HG02870 (cell line): ENCODE results near the gene SH3BP5.

ENCODE experiments used
- ATAC-seq: cut with Tn5 transposase; IDR thresholded peaks from one replicate; pipeline ENCODE4 v1.9.1; 2021; ENCODE audit warnings: mild to moderate bottlenecking, moderate library complexity; ENCODE audit not compliant: unreplicated experiment

SH3BP5 gene

GRCh38 chr3:15279671-15280402, 52.5 kb downstream of the SH3BP5 start:
- no peak for ATAC-seq

GRCh38 chr3:15279205-15279604, 53.2 kb downstream of the SH3BP5 start:
- no peak for ATAC-seq

- ATAC-seq, result no peak
Observed at GRCh38 chr3:15277861-15278500, 54.4 kb downstream of the SH3BP5 start.

- no peak for ATAC-seq
Observed at GRCh38 chr3:15276028-15276724, 56.2 kb downstream of the SH3BP5 start.

- ATAC-seq, result no peak
Observed at GRCh38 chr3:15273227-15273626, 59.2 kb downstream of the SH3BP5 start.

- no peak for ATAC-seq
Observed at GRCh38 chr3:15272426-15273196, 59.8 kb downstream of the SH3BP5 start.

- peak; percentile 67 for ATAC-seq
Observed at GRCh38 chr3:15271785-15272381, 60.5 kb downstream of the SH3BP5 start.

GRCh38 chr3:15271030-15271429, 61.4 kb downstream of the SH3BP5 start:
- no peak for ATAC-seq

GRCh38 chr3:15269091-15269989, 63.0 kb downstream of the SH3BP5 start:
- ATAC-seq, result peak; percentile 52

- ATAC-seq, result no peak
Observed at GRCh38 chr3:15268033-15268631, 64.3 kb downstream of the SH3BP5 start.

- ATAC-seq, result no peak
Observed at GRCh38 chr3:15267502-15267901, 64.9 kb downstream of the SH3BP5 start.

GRCh38 chr3:15266510-15267376, 65.6 kb downstream of the SH3BP5 start:
- no peak for ATAC-seq

- ATAC-seq, result no peak
Observed at GRCh38 chr3:15265655-15266509, 66.5 kb downstream of the SH3BP5 start.

GRCh38 chr3:15264486-15264885, 67.9 kb downstream of the SH3BP5 start:
- ATAC-seq, result no peak

- no peak for ATAC-seq
Observed at GRCh38 chr3:15263926-15264325, 68.5 kb downstream of the SH3BP5 start.

- ATAC-seq, result no peak
Observed at GRCh38 chr3:15263120-15263519, 69.3 kb downstream of the SH3BP5 start.

GRCh38 chr3:15262021-15262420, 70.4 kb downstream of the SH3BP5 start:
- no peak for ATAC-seq

- ATAC-seq, result no peak
Observed at GRCh38 chr3:15261274-15261673, 71.1 kb downstream of the SH3BP5 start.
